GM19452 (cell line): Measurements from ENCODE around the gene PBX1.

Source experiments
- ATAC-seq: cut with Tn5 transposase; IDR thresholded peaks from one replicate; pipeline ENCODE4 v1.9.1; 2021; ENCODE audit not compliant: unreplicated experiment

PBX1 gene

GRCh38 chr1:164796916-164797315 is 237.9 kb downstream of the PBX1 start:
- ATAC-seq: no peak

DNA sequence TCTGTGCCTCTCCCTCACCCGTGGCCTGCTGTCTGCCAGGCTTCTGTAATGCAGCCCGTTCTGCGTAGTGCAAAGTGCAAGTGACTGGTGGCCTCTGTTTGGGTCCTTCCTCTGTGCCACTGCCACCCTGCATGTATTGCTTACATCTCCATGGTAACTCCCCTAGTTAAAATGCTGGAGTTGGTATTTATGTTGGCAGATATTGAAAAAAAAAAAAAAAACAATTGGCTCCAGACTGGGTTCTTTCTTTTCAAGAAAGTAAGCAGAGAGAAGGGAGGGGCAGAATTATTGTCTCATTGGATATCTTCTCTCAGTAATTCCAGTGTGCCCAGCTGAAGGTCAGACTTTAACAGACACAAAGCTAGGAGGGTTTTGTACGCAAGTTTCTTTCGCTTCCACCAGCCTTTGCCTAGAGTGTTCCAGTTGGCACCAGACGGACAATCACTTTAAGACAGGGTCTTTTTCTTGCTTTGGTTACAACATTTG is 242.3 kb downstream of the PBX1 start:
- no peak for ATAC-seq

DNA sequence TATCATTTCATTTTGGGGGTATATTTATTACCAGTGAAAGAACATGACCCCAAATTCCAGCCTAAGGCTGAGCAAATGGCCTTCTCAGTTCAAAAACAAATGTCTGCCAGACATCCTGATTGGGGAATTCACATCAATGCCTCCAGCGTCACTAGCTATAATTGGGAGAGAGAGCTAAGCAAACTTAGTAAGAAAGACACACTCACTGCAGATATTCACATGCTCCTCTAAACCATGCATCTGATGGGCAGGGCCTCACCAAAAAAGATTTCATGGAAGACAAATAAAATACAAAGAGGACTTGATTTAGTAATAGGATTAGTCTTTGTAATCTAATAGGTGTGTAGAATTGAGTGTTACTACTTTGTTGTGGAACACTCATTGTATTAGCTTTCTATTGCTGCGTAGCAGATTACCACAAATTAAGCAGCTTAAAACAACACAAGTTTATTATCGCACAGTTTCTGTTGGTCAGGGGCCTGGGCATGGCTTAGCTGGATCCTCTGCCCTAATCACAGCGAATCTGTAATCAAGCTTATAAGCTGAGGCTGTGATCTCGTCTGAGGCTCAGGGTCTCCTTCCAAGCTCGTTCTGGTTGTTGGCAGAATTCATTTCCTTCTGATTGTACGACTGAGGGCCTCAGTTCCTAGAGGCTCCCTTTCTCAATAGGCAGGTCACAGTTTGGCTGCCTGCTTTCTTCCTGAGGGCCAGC is 243.0 kb downstream of the PBX1 start:
- ATAC-seq: no peak

DNA sequence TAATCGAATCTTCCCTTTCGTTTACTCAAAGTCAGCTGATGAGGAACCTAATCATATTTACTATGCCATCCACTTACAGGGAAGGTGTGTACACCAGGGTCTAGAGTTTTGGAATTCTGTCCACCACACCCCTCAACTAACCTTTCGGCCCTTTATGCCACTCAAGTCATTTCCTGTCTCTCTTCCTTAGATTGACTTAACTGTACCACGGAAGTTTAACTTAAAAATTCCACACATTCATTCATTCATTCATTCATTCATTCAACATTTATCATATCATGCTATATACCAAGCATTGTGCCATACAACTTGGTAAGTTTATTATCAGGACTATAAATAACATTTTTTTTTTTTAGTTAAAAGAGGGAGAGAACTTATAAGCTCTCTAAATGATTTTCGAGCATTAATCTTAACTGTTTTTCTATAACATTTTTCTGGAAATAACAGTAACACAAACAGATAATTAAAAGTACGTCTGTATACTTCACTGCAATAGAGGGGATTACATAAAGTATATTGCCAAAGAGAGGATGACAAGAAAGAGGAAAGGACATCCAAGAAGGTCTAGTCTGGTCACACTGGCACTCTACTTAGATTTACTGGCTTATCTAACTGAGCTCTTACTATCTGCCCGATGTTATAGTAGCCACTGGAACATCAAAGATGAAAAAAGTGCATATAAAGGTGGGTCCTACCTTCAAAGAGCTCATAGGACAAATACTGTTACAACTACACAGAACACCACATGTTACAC is 243.7 kb downstream of the PBX1 start:
- no peak for ATAC-seq

DNA sequence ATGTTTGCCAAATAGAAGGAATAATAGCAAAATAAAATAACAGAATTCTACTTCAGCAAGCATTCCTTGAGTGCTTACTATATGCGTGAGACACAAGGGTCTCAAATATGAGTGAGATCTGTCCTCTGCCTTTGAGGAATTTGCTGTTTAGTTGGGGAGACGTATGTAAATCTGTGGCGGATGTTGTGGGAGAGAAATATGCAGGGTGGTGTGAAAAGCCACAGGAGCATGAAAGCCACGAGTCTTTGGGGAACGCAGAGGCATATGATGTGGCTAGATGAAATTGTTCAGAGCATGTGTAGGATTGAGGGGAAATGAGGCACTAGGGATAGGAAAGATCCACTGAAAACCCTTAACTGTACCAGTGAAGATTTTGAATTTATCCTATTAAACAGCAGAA is 244.4 kb downstream of the PBX1 start:
- ATAC-seq: no peak

DNA sequence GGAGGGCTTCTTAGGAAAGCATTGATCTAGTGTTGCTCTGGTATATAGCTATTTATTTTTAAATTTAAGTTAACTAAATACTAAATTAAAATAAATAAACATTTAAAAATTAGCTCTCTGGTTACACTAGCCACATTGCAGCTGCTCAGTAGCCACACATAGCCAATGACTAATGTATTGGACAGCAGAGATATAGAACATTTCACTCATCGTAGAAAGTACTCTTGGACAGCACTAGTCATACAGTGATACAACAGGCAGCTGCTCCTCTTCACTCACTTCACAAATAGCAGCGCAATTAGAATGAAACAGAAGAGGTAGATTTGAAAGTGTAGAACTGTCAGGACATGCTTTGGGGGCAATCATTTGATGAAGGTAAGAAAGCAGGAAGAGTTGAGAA is 245.4 kb downstream of the PBX1 start:
- ATAC-seq: no peak

- no peak for ATAC-seq
Observed at GRCh38 chr1:164805399-164805798, 246.4 kb downstream of the PBX1 start.

GRCh38 chr1:164806531-164806930 is 247.5 kb downstream of the PBX1 start:
- no peak for ATAC-seq

DNA sequence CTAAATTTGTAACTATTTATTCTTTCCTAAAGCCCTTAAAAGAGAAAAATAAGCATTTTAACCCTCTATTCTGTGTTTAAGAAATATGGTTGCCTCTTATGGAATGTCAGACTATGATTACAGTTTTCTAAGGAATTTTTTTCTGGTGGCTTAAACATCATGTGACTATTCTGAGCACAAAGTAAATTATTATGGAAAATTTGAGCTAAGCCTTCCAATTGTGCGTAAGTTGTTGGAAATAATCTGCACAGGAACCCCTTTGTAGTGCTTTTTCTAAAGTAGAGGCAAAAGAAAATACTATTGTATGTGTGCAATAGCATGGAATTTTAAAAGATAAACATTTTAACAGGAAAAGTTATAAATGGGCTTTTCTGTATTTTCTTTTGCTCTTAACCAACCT is 254.8 kb downstream of the PBX1 start:
- no peak for ATAC-seq

- no peak for ATAC-seq
Observed at GRCh38 chr1:164821648-164822047, 262.7 kb downstream of the PBX1 start.

DNA sequence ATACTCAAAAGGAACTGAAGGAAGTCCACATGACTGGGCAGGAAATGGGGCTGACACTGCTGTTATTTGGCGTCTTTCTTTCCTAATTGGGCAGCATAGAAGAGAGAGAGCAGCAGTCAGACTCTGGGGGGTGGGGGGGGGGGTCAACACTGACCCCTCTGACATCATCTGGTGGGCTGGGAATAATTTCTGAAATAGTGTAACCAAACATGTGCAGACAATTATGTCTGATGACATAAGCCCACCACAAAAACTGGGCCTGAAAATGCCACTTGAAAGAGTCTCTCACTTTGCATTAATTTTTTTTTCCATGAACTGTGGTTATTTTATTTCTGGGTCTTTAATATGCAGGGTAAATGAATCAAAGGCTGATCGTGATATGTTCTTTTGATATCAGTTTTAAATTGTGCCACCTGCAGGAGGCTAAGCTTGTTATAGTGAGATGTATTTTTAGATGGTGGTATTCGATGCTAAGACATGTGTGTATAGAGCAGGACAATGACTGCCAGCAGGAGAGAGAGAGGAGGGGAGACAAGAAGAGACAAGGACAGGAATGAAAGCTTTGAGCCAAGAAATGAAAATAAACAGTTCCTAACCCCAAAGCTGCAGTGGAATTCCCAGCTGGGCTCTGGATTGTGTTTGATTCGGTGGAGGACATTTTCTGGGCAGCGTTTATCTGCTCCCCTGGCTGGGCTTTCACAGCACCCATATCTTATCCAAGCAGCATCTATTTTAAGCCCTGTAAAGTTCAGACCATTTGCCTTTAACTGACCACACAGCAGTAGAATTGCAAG is 264.7 kb downstream of the PBX1 start:
- ATAC-seq: no peak

- ATAC-seq: no peak
Observed at GRCh38 chr1:164824542-164824941, 265.6 kb downstream of the PBX1 start.

GRCh38 chr1:164830628-164831027 is 271.6 kb downstream of the PBX1 start:
- ATAC-seq: no peak

- ATAC-seq: no peak
Observed at GRCh38 chr1:164834641-164835040, 275.7 kb downstream of the PBX1 start.

DNA sequence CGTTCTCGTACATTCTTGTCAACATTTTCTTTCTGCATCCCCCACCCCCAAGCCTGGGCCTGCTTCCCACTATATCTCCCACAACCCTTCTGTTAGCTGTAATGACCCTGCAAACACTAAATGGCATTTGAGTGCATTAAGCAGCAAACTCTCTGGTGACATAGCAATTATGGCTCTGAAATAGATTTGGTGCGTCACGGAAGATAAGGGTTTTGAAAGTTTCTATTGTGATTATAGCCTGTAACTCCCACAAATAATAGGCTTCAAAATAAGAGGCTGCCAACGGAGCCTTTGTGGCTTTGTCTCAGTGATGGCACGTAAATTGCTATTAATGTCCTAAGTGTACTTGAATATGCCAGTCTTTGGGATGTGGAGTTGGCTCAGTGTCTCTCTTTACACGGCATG is 277.6 kb downstream of the PBX1 start:
- ATAC-seq: no peak

DNA sequence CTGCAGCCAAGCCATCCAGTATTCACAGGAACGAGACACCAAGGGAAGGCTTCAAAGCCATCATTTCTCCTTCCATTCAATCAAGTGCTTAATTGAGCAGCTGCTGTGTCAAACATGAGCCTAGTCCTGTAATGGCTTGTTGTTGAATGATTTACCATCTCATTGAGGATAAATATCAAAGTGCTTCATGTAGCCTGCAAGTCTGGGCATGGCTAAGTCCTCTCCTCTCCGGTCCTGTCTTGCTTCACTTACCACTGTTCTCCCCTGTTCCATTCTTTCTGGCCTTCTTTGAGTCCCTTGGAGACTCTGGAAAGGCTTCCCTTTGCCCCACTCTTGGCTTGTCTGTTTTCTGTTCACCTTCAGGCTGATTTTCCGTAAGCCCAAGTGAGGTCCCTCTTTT is 279.8 kb downstream of the PBX1 start:
- ATAC-seq: no peak

DNA sequence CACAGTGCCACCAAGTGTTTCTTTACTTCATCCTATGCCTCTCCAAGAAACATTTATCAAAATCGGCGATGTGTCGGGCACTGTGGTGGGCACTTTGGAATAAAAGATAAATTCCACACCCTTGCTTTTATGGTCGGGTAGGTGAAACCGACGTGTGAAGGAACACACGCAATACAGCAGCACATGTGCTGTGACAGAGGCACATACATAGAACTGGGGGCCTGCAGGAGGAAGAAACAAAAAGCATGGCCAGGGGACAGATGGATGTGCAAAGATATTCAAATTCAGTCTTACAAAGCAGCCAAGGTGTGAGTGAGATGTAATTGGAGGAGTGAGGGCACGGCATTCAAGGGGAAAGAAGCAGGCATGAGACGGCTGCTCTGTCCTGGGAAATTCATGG is 282.0 kb downstream of the PBX1 start:
- ATAC-seq: no peak

GRCh38 chr1:164841702-164842465 is 282.9 kb downstream of the PBX1 start:
- ATAC-seq: no peak

- ATAC-seq: no peak
Observed at GRCh38 chr1:164842870-164843269, 283.9 kb downstream of the PBX1 start.

- ATAC-seq: no peak
Observed at GRCh38 chr1:164843743-164844500, 284.9 kb downstream of the PBX1 start.
